COLO829 (cell line): ENCODE measurements around the gene MLNR.

Experiments used
- DNase-seq: peaks from one replicate; pipeline ENCODE4 v3.0.0; 2012; ENCODE audit warnings: low spot score

The MLNR gene, protein sequence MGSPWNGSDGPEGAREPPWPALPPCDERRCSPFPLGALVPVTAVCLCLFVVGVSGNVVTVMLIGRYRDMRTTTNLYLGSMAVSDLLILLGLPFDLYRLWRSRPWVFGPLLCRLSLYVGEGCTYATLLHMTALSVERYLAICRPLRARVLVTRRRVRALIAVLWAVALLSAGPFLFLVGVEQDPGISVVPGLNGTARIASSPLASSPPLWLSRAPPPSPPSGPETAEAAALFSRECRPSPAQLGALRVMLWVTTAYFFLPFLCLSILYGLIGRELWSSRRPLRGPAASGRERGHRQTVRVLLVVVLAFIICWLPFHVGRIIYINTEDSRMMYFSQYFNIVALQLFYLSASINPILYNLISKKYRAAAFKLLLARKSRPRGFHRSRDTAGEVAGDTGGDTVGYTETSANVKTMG

GRCh38 chr13:49220036-49220855 lies at the start of gene MLNR:
Gene MLNR, plus strand, starts transcription at chr13:49220338. Its CDS starts 0 bp downstream, at chr13:49220338.
- no peak for DNase-seq

GRCh38 chr13:49171359-49171758 lies 48.8 kb upstream of the MLNR start:
- no peak for DNase-seq

- no peak for DNase-seq
Observed at GRCh38 chr13:49183672-49184325, 36.3 kb upstream of the MLNR start.

DNA sequence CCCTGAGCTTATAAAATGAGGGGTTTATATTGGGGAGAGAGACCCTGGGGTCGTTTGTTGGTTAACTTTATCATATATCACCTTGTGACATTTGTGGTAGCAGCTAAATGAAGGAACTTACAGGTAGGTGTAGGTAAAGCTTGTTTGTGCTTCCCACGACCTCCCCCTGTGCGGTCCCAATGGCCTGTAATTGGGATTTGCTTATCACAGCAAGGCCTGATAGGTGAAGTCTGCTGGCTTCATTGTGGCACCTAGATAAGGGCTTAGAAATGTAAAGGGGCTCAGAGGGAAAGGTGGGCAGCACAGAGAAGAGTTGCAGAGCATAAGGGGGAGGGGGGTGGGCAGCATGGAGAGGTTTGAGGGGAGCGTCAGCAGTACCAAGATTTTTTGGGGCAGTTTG lies 35.5 kb upstream of the MLNR start:
- no peak for DNase-seq

GRCh38 chr13:49185264-49185663 lies 34.9 kb upstream of the MLNR start:
- no peak for DNase-seq

GRCh38 chr13:49190901-49191300 lies 29.2 kb upstream of the MLNR start:
- DNase-seq, result no peak

GRCh38 chr13:49206641-49207040 lies 13.5 kb upstream of the MLNR start:
- no peak for DNase-seq

DNA sequence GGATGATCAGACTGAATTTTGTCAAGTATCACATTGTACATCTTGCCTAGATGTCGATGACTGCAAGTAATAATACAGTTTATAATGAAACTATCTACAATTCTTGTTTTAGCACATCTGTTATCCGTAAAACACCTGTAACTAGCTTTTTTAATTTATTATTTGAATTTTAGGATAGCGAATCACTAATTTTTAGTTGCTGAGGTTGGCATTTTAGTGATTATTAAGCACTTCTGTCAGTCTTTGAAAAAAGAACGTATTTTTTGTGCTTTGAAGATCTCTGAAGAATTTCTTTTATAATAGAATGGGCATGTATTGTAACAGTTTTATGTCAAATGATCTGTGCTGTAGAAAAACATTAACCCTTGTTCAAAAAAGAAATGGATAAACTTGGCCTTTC lies 11.5 kb upstream of the MLNR start:
- DNase-seq, result no peak

DNA sequence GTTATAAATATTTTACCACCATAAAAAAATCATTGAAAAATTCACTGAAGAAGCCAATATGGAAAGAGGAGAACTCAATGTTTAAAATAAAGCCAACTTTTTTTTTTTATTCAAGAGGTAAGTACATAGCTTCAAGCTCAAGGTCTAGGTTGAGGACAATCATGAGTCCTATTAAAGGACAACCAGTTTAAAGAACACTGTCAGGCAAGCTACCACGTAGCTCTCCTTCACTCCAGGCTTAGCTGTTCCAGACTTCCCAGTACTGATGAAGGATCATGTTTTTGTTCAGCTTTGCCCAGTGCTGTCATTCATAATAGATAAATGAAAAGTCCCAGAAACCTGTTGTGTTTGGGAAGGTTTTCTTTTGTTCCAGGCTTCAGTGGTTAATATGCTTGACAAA lies 10.0 kb upstream of the MLNR start:
- DNase-seq, result no peak

DNA sequence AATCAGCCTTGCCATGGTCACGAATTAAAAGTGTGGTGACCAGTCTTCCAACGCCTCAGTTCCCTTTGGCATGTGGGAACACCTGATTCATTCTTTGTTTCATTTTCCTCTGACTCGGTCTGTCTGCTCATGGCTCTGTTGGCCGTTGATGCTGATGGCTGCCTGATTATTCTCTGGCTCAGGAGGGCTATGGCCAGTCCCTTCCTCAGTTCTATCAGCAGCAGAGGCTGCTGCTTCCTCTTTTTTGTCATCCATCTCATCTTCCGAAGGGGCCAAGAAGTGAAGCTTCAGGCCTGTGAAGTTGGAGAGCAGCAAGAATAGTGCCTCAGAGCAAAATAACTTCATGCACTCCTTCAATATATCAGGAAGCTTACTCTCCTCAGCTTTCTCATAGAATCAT lies 9.5 kb upstream of the MLNR start:
- no peak for DNase-seq

- DNase-seq, result no peak
Observed at GRCh38 chr13:49213539-49213938, 6.6 kb upstream of the MLNR start.

- no peak for DNase-seq
Observed at GRCh38 chr13:49213997-49214916, 5.9 kb upstream of the MLNR start.

DNA sequence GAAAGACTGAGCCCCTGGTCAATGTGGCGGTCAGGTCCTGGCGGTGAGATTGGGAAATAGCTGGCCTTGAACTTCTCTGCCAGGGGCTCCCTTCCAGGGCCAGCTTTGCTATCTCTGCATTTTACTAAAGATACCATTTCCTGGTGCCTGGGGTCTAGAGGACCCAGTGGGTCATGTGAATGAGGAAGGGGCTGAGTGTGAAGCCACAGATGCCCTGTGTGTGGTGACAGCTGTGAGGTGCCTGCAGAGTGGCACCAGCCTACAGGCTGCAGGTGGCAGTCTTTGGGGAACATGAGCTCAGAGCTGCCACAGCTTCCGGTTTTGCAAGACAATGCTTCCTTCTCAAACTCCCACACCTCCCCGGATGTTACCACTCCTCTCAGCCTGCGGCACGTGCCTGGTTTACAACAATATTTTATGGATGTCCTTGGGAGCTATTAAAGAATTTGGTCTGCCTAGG lies 5.2 kb upstream of the MLNR start:
- peak; percentile 46 for DNase-seq

DNA sequence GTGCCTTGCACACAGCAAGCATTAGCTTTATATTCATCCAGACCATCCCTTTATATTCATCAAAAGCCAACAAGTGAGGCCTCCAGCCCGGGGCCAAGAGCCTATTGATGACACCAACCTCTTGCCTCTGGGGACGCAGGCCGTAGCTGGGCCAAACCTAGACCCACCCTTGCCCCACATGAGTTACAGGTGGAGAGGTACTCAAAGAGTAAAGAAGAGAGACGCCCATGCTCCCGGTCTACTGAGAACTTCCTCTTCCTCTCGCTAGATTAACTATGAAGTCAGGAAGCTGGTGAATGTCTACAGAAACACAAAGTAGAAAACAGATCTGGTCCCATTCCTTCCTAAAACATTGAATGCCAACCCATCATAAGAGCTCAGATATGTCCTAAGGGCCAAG lies 3.8 kb upstream of the MLNR start:
- no peak for DNase-seq

GRCh38 chr13:49217962-49218492 lies 2.1 kb upstream of the MLNR start:
- DNase-seq, result no peak

- DNase-seq, result no peak
Observed at GRCh38 chr13:49218493-49219051, 1.6 kb upstream of the MLNR start.

GRCh38 chr13:49219647-49220035 lies 497 bp upstream of the MLNR start:
- no peak for DNase-seq

DNA sequence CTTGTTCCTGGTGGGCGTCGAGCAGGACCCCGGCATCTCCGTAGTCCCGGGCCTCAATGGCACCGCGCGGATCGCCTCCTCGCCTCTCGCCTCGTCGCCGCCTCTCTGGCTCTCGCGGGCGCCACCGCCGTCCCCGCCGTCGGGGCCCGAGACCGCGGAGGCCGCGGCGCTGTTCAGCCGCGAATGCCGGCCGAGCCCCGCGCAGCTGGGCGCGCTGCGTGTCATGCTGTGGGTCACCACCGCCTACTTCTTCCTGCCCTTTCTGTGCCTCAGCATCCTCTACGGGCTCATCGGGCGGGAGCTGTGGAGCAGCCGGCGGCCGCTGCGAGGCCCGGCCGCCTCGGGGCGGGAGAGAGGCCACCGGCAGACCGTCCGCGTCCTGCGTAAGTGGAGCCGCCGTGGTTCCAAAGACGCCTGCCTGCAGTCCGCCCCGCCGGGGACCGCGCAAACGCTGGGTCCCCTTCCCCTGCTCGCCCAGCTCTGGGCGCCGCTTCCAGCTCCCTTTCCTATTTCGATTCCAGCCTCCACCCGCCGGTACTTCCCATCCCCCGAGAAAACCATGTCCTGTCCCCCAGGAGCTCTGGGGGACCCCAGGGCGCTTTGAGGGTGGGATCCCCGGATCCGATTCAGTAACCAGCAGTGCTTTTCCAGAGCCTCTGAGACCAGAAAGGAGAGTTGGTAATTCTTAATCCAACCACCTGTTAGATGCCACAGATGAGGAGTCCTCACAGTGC lies 885 bp downstream of the MLNR start:
- DNase-seq, result no peak

DNA sequence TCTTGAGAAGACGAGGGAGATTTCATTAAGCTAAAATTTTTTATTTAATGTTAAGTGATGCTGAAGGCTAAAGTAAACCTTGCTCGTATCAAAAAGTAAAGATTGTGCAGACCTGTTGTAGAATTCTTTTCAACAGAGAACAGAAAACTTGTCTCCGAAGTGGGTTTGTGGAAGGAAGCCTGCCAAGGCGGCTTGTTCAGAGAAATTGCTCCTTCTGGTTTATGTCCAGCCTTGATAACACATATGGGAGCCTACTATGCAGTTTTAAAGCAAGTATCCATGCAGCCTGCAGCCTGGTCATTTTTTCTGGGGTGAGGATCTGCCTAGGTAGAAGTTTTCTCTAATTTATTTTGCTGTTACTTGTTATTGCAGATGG lies 1.4 kb downstream of the MLNR start:
- no peak for DNase-seq
